K562 (cell line): ENCODE measurements around the gene GAB2. TPM values are rescaled to one million over a fixed set of nuclear protein-coding genes. Genes with fewer than 3 reads are reported as not detected.

Experiments
- ATAC-seq: fragments of 200-7000 bp; cut with Tn5 transposase; 3 replicates; pipeline ENCODE4 v1.9.1; 2020; ENCODE audit warnings: moderate library complexity
- BruUV-seq: library from RNA; stranded (reverse); fragments of 400-500 nt; replicated peaks from 2 replicates; lab custom pipeline; 2021; lab: Mats Ljungman, UMichigan
- CTCF ChIA-PET: fragments of 300-600 bp; formaldehyde crosslinking; extraction: SDS; loops from one replicate; lab custom pipeline; 2021; ENCODE audit warnings: low intra/inter-chr PET ratio; lab: Yijun Ruan, JAX
- POLR2A ChIA-PET: fragments of 300-600, 350-650 bp; sonication (Branson Sonifier 250); formaldehyde crosslinking; extraction: SDS; loops from one replicate; lab custom pipeline; 2021; ENCODE audit warnings: antibody characterized with exemption, inconsistent platforms; lab: Yijun Ruan, JAX
- DNase-seq, 4 experiments: peaks; one replicate each; pipeline versions ENCODE4 v3.0.0 to v3.0.0-alpha.2; 2011 to 2018; ENCODE audit warnings: low spot score in 3 of 4, mixed read lengths in 3 of 4; ENCODE audit errors: extremely low read depth in 1 of 4
- FAIRE-seq: peaks from 2 replicates; lab custom pipeline; 2011; peaks lifted over from hg19 to GRCh38; lab: Jason Lieb, UNC
- H2AFZ ChIP-seq: 2 replicates; pipeline ENCODE4 v1.6.0; 2011; ENCODE audit warnings: low read depth, low read length, control low read depth, inconsistent platforms
- H3K27ac ChIP-seq: fragments of 200-600 bp; 3 replicates; pipeline ENCODE4 v1.8.0; 2011; ENCODE audit warnings: low read depth, mild to moderate bottlenecking, control low read depth, inconsistent platforms, low read length, moderate library complexity, mixed read lengths; ENCODE audit errors: extremely low read depth
- H3K27me3 ChIP-seq, 2 experiments: fragments of 300-600 bp in 1 of 2; 2 replicates in 1 of 2; 3 replicates in 1 of 2; pipeline versions ENCODE4 v1.6.0 to v1.8.0; 2011; ENCODE audit warnings: inconsistent platforms in 2 of 2, low read length in 2 of 2, mild to moderate bottlenecking in 1 of 2, mixed read lengths in 1 of 2, moderate library complexity in 1 of 2; ENCODE audit not compliant: control insufficient read depth in 2 of 2, insufficient read depth in 2 of 2
- H3K36me3 ChIP-seq: fragments of 300-600 bp; 3 replicates; pipeline ENCODE4 v1.8.0; 2011; ENCODE audit warnings: mild to moderate bottlenecking, low read length, inconsistent platforms; ENCODE audit not compliant: control insufficient read depth, insufficient read depth
- H3K4me1 ChIP-seq, 2 experiments: fragments of 200-600 bp in 1 of 2; replicated peaks in 1 of 2; 2 replicates in 1 of 2; 3 replicates in 1 of 2; pipeline versions ENCODE4 v1.5.1 to v1.8.0; 2011; ENCODE audit warnings: inconsistent platforms in 2 of 2, low read length in 2 of 2, mild to moderate bottlenecking in 1 of 2, mixed read lengths in 1 of 2, moderate library complexity in 1 of 2; ENCODE audit not compliant: control insufficient read depth in 2 of 2, insufficient read depth in 2 of 2
- H3K4me2 ChIP-seq: 2 replicates; pipeline ENCODE4 v1.6.1; 2011; ENCODE audit warnings: low read length, control low read depth, inconsistent platforms, mixed read lengths; ENCODE audit not compliant: insufficient read depth
- H3K4me3 ChIP-seq: fragments of 200-600 bp; sonication (generic), shearing (Covaris generic); 2 replicates; pipeline ENCODE4 v1.5.1; 2016; ENCODE audit warnings: control low read depth, inconsistent platforms
- H3K79me2 ChIP-seq: fragments of 200-600 bp; 3 replicates; pipeline ENCODE4 v1.8.0; 2011; ENCODE audit warnings: low read length, inconsistent platforms; ENCODE audit not compliant: control insufficient read depth, insufficient read depth
- H3K9ac ChIP-seq, 2 experiments: 2 replicates each; pipeline versions ENCODE4 v1.6.0 to v1.6.1; 2011; ENCODE audit warnings: low read depth in 2 of 2, low read length in 2 of 2, control low read depth in 1 of 2, inconsistent platforms in 1 of 2, mild to moderate bottlenecking in 1 of 2, mixed read lengths in 1 of 2; ENCODE audit not compliant: insufficient read depth in 1 of 2
- H3K9me1 ChIP-seq: one replicate; pipeline ENCODE4 v1.6.0; 2011; ENCODE audit warnings: inconsistent platforms, mild to moderate bottlenecking, low read length, moderate library complexity; ENCODE audit not compliant: control insufficient read depth, insufficient read depth
- H3K9me3 ChIP-seq: replicated peaks from 2 replicates; pipeline ENCODE4 v1.5.1; 2011; ENCODE audit warnings: low read depth, low read length, inconsistent platforms; ENCODE audit not compliant: control insufficient read depth, insufficient read depth
- H4K20me1 ChIP-seq: replicated peaks from 2 replicates; pipeline ENCODE4 v1.6.1; 2011; ENCODE audit warnings: low read length, inconsistent platforms, mixed read lengths; ENCODE audit not compliant: control insufficient read depth, insufficient read depth
- ATF4 ChIP-seq: fragments of 450-650 bp; formaldehyde crosslinking; IDR thresholded peaks from 2 replicates; pipeline ENCODE4 v1.4.0; 2022; ENCODE audit warnings: mild to moderate bottlenecking, moderate library complexity
- CBX3 ChIP-seq, 2 experiments: IDR thresholded peaks; 1 replicate in 1 of 2; 2 replicates in 1 of 2; pipeline ENCODE4 v1.6.1; 2012; ENCODE audit warnings: inconsistent platforms in 2 of 2, low read length in 2 of 2, borderline replicate concordance in 1 of 2, control low read depth in 1 of 2
- EWSR1 ChIP-seq: fragments of 450-650 bp; IDR thresholded peaks from 2 replicates; pipeline ENCODE4 v1.6.1; 2018; ENCODE audit warnings: borderline replicate concordance, mild to moderate bottlenecking, low read depth, moderate library complexity; ENCODE audit not compliant: partially characterized antibody
- HNRNPLL ChIP-seq: fragments of 200-400 bp; formaldehyde crosslinking; IDR thresholded peaks from 2 replicates; pipeline ENCODE4 v1.6.1; 2017; ENCODE audit warnings: low read length, low read depth, mild to moderate bottlenecking; ENCODE audit not compliant: poor library complexity, severe bottlenecking
- IFI16 ChIP-seq: fragments of 250-450 bp; sonication (Bioruptor Pico); IDR thresholded peaks from 2 replicates; pipeline ENCODE4 v2.1.2; 2022; ENCODE audit warnings: mild to moderate bottlenecking, inconsistent platforms
- MCM7 ChIP-seq, 2 experiments: fragments of 450-650 bp; IDR thresholded peaks; 2 replicates each; pipeline ENCODE4 v1.6.1; 2016 to 2018
- NCOA6 ChIP-seq: fragments of 450-650 bp; IDR thresholded peaks from 2 replicates; pipeline ENCODE4 v1.6.1; 2017; ENCODE audit warnings: mild to moderate bottlenecking
- NELFE ChIP-seq: IDR thresholded peaks from 2 replicates; pipeline ENCODE4 v1.6.1; 2011; ENCODE audit warnings: mild to moderate bottlenecking; ENCODE audit not compliant: insufficient read depth, insufficient read length
- RFX7 ChIP-seq: fragments of 250-450 bp; sonication (Bioruptor Pico); IDR thresholded peaks from 2 replicates; pipeline ENCODE4 v1.5.1; 2021; ENCODE audit warnings: mild to moderate bottlenecking
- SRSF1 ChIP-seq: fragments of 200-400 bp; formaldehyde crosslinking; IDR thresholded peaks from 2 replicates; pipeline ENCODE4 v1.6.1; 2017; ENCODE audit warnings: mild to moderate bottlenecking, low read depth, low read length, moderate library complexity
- STAT5B ChIP-seq: fragments of 250-450 bp; sonication (Bioruptor Pico); IDR thresholded peaks from 2 replicates; pipeline ENCODE4 v1.8.0; 2021; ENCODE audit warnings: mild to moderate bottlenecking, inconsistent platforms
- THAP7 ChIP-seq: fragments of 250-450 bp; sonication (Bioruptor Pico); IDR thresholded peaks from 2 replicates; pipeline ENCODE4 v1.5.0; 2021
- ZFP36 ChIP-seq: fragments of 150-350 bp; IDR thresholded peaks from 2 replicates; pipeline ENCODE4 v1.6.1; 2018; ENCODE audit warnings: low read length, low read depth; ENCODE audit not compliant: partially characterized antibody
- ZFX ChIP-seq: sonication (generic); formaldehyde crosslinking; IDR thresholded peaks from 2 replicates; pipeline ENCODE4 v1.8.0; 2022; ENCODE audit warnings: mild to moderate bottlenecking, missing genetic modification reagents, moderate library complexity
- ZKSCAN3 ChIP-seq: fragments of 250-450 bp; sonication (Bioruptor Pico); IDR thresholded peaks from 2 replicates; pipeline ENCODE4 v1.4.0; 2020
- ZNF282 ChIP-seq: sonication (generic); formaldehyde crosslinking; IDR thresholded peaks from 2 replicates; pipeline ENCODE4 v1.8.1; 2023; ENCODE audit warnings: missing genetic modification reagents
- ZNF609 ChIP-seq: sonication (generic); formaldehyde crosslinking; IDR thresholded peaks from 2 replicates; pipeline ENCODE4 v1.8.1; 2023; ENCODE audit warnings: missing genetic modification reagents, mild to moderate bottlenecking, borderline replicate concordance
- ZNF780A ChIP-seq: fragments of 250-450 bp; sonication (Bioruptor Pico); IDR thresholded peaks from 2 replicates; pipeline ENCODE4 v1.5.0; 2021; ENCODE audit warnings: mild to moderate bottlenecking
- ZNF830 ChIP-seq: fragments of 250-450 bp; sonication (Bioruptor Pico); IDR thresholded peaks from 2 replicates; pipeline ENCODE4 v1.5.0; 2021; ENCODE audit warnings: mild to moderate bottlenecking
- WGBS: fragments of 100-300 bp; shearing (Covaris generic); methylation state at CpG from one replicate; pipeline ENCODE4 v1.1.6; 2016; ENCODE audit warnings: low coverage, mixed read lengths; ENCODE audit not compliant: insufficient coverage; ENCODE audit errors: missing lambda C conversion rate; 5-methylcytosine and 5-hydroxymethylcytosine counted together
- in situ Hi-C: fragments of 300-500 bp; cut with MboI; formaldehyde crosslinking; loops from 4 replicates; pipeline ENCODE4 v1.15.0; 2018; ENCODE audit warnings: inconsistent platforms, mixed read lengths
- intact Hi-C: fragments of 100-400 bp; cut with micrococcal nuclease; formaldehyde crosslinking; loops from 2 replicates; pipeline ENCODE4 v1.14.2; 2022
- polyA plus RNA-seq, 8 experiments: library from polyadenylated mRNA; depleted of rRNA in 4 of 8; stranded (reverse) in 5 of 8; unstranded in 3 of 8; fragments of >200 nt; fragmentation: Nextera tagmentation in 2 of 8; fragmentation: Illumina TruSeq in 1 of 8; extraction: Ambion mirVana in 2 of 8; extraction: Trizol in 1 of 8; gene quantifications; 2 replicates each; pipeline versions ENCODE4 v1.2.1 to v1.2.3, GENCODE V29; 2011 to 2014; ENCODE audit warnings: inconsistent platforms in 1 of 8, missing spikeins in 1 of 8
- total RNA-seq, 7 experiments: library from RNA; depleted of rRNA in 6 of 7; stranded (reverse); fragments of >200 nt in 6 of 7; fragmentation: Illumina TruSeq in 2 of 7; extraction: Trizol in 2 of 7; gene quantifications; 2 replicates each; pipeline versions ENCODE4 v1.2.1 to v1.2.3, GENCODE V29; 2011 to 2021; ENCODE audit warnings: low replicate concordance in 1 of 7

The GAB2 gene
- total and polyA plus RNA-seq, 9 of the 15 experiments (the other 6 are each of a cell fraction or from before 2014, with no cell fraction given) = 2.3 to 35.2 (median 16.1) TPM

GRCh38 chr11:78250099-78250498 is 167.5 kb downstream of the GAB2 start:
- H3K9ac ChIP-seq = no peak overlapping the region
- H3K4me3 ChIP-seq = no peak overlapping the region
- POLR2A ChIA-PET = interaction anchor here (0.6 to 4.0 kb wide), 5 partner anchors 10 to 59 kb away, joined by 3 to 26 read pairs (median 4); no protein-coding TSS in a partner anchor
- H3K79me2 ChIP-seq = peaks cover 5% of the 10 kb centered on the region; the same call in 1 of the 3 replicates
- intact Hi-C loops = no loop called here
- no peak overlapping the region for H3K27ac ChIP-seq
- H4K20me1 ChIP-seq = no peaks in the 10 kb centered on the region
- H3K4me1 ChIP-seq = no peaks in the 10 kb centered on the region; a peak in 1 of 5 replicates
- ATAC-seq = no peak
- no TSS peak for BruUV-seq
- WGBS = 92% methylated on average over 8 of the region's 8 CpGs
- in situ Hi-C loops = no loop called here
- no peak overlapping the region for H2AFZ ChIP-seq
- no peak for FAIRE-seq
- DNase-seq = no peak
- H3K9me3 ChIP-seq = no peaks in the 10 kb centered on the region
- H3K27me3 ChIP-seq = no peaks in the 10 kb centered on the region
- H3K4me2 ChIP-seq = no peak overlapping the region
- CTCF ChIA-PET = no interaction called here
- no peaks in the 10 kb centered on the region for H3K9me1 ChIP-seq
- peaks cover 36% of the 10 kb centered on the region; the same call in 2 of the 3 replicates for H3K36me3 ChIP-seq
- TF ChIP-seq EWSR1 = no peak
- no peak for TF ChIP-seq NCOA6
- no peak for TF ChIP-seq THAP7
- no peak for TF ChIP-seq ZFP36
- no peak for TF ChIP-seq MCM7 (IDR thresholded peaks at IDR 0.05)
- no peak for TF ChIP-seq ZFX (CRISPR knock-in tag)
- TF ChIP-seq ZKSCAN3 (CRISPR knock-in tag) = no peak
- TF ChIP-seq SRSF1 = no peak
- TF ChIP-seq RFX7 (CRISPR knock-in tag) = no peak
- TF ChIP-seq CBX3 (IDR thresholded peaks at IDR 0.05; ENCODE audit: borderline replicate concordance in 1 of 2, low read length in 2 of 2) = no peak
- TF ChIP-seq ZNF830 (CRISPR knock-in tag) = no peak
- TF ChIP-seq ATF4 (CRISPR knock-in tag) = no peak
- no peak for TF ChIP-seq IFI16 (CRISPR knock-in tag)
- no peak for TF ChIP-seq ZNF609
- TF ChIP-seq STAT5B (CRISPR knock-in tag) = no peak
- no peak for TF ChIP-seq NELFE
- TF ChIP-seq HNRNPLL = no peak
- no peak for TF ChIP-seq ZNF780A (CRISPR knock-in tag)
- TF ChIP-seq ZNF282 (CRISPR knock-in tag) = no peak
